ENCODE results near the gene PIGT. TPM values are rescaled to one million over a fixed set of nuclear protein-coding genes. Genes with fewer than 3 reads are reported as not detected.

Gene PIGT
- total RNA-seq, 1 experiment from 2014 or later: 73.9 TPM

- no peaks in the 10 kb centered on the region for H3K4me1 ChIP-seq (ENCODE audit: insufficient read depth, low read length)
- no peaks in the 10 kb centered on the region for H4K20me1 ChIP-seq (ENCODE audit: control insufficient read depth, insufficient read depth, insufficient read length)
- H3K4me3 Mint-ChIP-seq: peak overlapping the region in 1 of 2 experiments; percentile 21; a peak in 1 of 5 replicates
- no peaks in the 10 kb centered on the region for H3K79me2 ChIP-seq (ENCODE audit: insufficient read depth, low read length)
- H3K27me3 ChIP-seq (ENCODE audit: insufficient read depth, low read length): peaks cover 2% of the 10 kb centered on the region; the same call in 1 of the 2 replicates
- H3K23me2 ChIP-seq (ENCODE audit: insufficient read length, low read depth, low read length, poor library complexity, severe bottlenecking): peaks cover 11% of the 10 kb centered on the region
- TF ChIP-seq CTCF (conservative IDR thresholded peaks at IDR 0.05): no peak
- no peak overlapping the region for H2BK5ac ChIP-seq (ENCODE audit: insufficient read length, low read length)
- H4K5ac ChIP-seq (ENCODE audit: insufficient read length, low read depth, low read length): no peak overlapping the region
- no peak overlapping the region for H2BK15ac ChIP-seq (ENCODE audit: low read depth, low read length)
- H3K23ac ChIP-seq (ENCODE audit: insufficient read length, low read depth, low read length): no peak overlapping the region
- H3T11ph ChIP-seq (ENCODE audit: low read length): no peak overlapping the region
- no peak for DNase-seq
- no peak overlapping the region for H2BK20ac ChIP-seq (ENCODE audit: low read depth, low read length, poor library complexity, severe bottlenecking)
- H3K4me2 ChIP-seq (ENCODE audit: insufficient read depth, insufficient read length, low read length): peak overlapping the region; percentile 90
- H3K27ac Mint-ChIP-seq: no peak overlapping the region; a peak in 1 of 7 replicates
- no peak overlapping the region for H3K14ac ChIP-seq (ENCODE audit: insufficient read depth, low read length)
- H3K79me1 ChIP-seq (ENCODE audit: insufficient read depth, low read depth, low read length, poor library complexity, severe bottlenecking): no peaks in the 10 kb centered on the region
- H3K18ac ChIP-seq (ENCODE audit: insufficient read length, low read depth, low read length): no peak overlapping the region
- H3K9me3 ChIP-seq (ENCODE audit: control insufficient read depth, low read depth, low read length): no peaks in the 10 kb centered on the region
- no peak overlapping the region for H2AFZ ChIP-seq (ENCODE audit: low read length)
- no CpG with 5 or more reads among the region's 10 CpGs for WGBS (ENCODE audit: extremely low coverage, insufficient read length, low lambda C conversion rate)
- peaks cover 0 to 18% (median 11%) of the 10 kb centered on the region in 3 experiments; a peak in 5 of 7 replicates for H3K36me3 Mint-ChIP-seq (ENCODE audit: insufficient read depth in 1 of 3, low read depth in 3 of 3)
- H2BK120ac ChIP-seq (ENCODE audit: low read depth, low read length, poor library complexity, severe bottlenecking): no peak overlapping the region
- H3K27ac ChIP-seq (ENCODE audit: insufficient read length, low read depth, low read length): no peak overlapping the region
- peaks cover 10 to 12% of the 10 kb centered on the region in 2 experiments for H3K4me1 Mint-ChIP-seq
- H2BK12ac ChIP-seq (ENCODE audit: insufficient read length, low read depth, low read length): no peak overlapping the region
- peaks cover 18% of the 10 kb centered on the region for H3K27me3 Mint-ChIP-seq (ENCODE audit: low read depth)
- H3K9me3 Mint-ChIP-seq: no peaks in the 10 kb centered on the region
- H2AK5ac ChIP-seq (ENCODE audit: insufficient read length, low read length): no peak overlapping the region
- no peak overlapping the region for H3K4ac ChIP-seq (ENCODE audit: low read depth, low read length)
- no peak overlapping the region for H4K91ac ChIP-seq (ENCODE audit: insufficient read length, low read depth, low read length)
- H4K8ac ChIP-seq (replicated peaks; ENCODE audit: insufficient read length, low read depth, low read length): no peak overlapping the region
- no peak overlapping the region for H3K9ac ChIP-seq (ENCODE audit: extremely low read depth, insufficient read length, low read length)
- H3K56ac ChIP-seq (ENCODE audit: insufficient read length, low read depth, low read length): no peak overlapping the region
Measured at GRCh38 chr20:45372241-45372640, 43.7 kb upstream of the PIGT start.

Data from H9 (cell line).